Activated CD8-positive, alpha-beta memory T cell treated with anti-CD3 and anti-CD28 coated beads, Interleukin-2, amount 50 U/mL, for 48 hours (primary cell): ENCODE results near the gene LMX1B.
"Not testable (repeated sequence)": the region's sequence is repeated elsewhere in the genome, so short reads cannot be mapped to it uniquely, and the experiment has no call there.

Experiments used
- DNase-seq: peaks from one replicate; pipeline ENCODE4 v3.0.0-alpha.2; 2020

The LMX1B gene

DNA sequence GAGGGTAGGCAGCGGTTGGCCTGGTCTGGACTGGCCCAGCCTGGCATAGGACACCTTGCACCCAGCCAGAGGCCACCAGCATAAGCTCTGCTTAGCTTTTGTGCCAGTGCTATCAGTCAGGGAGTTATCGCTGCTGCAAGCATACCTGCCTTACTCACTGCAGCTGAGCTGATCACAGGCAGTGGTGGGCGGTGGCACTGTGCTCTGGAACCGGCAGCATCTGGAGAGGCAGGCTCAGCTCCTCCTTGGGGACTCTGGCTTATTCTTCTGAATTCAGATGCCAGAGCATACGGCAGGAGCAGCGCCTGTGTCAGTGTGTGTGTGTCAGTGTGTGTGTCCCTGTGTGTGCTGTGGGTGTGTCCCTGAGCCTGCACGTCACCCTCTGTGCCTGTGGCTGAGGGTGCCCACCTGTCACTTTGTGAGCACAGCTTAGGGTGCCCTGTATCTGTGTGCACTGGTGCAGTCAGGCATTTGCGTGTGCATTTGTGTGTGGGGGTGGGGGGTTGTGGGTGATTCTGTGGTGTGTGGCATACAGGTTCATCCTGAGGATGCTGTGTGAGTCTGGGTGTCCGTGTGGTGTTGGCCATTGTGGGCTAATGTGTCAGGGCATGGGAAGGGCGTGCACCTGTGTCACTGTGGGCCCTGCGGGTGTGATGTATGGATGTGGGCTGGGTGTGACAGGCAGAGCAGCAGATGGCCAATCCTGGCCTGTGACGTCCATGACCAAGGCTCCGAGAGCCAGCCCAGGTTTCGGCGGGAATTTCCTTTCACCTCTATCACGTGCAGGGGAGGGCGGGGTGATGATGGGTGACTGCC, 23.5 kb downstream of the LMX1B start:
- no peak for DNase-seq

DNA sequence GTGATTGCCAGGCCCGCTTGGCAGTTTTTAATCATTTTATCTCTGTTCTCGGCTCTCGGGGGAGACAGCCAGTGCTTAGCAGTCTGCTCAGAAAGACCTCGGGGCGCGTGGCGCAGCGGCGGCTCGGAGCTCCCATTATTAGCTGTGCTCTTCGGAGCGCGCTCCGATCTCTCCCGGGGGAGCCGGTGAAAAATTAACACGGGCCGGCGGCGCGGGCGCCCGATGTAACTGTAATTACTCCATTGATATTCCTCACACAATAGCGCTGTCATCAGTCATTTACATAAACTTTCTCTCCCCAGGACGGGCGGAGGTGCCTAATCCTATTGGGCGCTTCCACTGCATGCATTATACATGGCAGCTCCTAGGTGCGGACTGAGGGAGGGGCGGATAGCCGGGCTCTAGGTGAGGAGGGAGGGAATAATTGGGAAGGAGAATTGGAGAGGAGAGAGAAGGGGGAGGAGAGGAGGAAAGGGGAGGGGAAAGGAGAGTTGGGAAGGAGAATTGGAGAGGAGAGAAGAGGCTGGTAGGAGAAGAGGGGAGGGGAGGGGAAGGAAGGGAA, 24.9 kb downstream of the LMX1B start:
- no peak for DNase-seq

DNA sequence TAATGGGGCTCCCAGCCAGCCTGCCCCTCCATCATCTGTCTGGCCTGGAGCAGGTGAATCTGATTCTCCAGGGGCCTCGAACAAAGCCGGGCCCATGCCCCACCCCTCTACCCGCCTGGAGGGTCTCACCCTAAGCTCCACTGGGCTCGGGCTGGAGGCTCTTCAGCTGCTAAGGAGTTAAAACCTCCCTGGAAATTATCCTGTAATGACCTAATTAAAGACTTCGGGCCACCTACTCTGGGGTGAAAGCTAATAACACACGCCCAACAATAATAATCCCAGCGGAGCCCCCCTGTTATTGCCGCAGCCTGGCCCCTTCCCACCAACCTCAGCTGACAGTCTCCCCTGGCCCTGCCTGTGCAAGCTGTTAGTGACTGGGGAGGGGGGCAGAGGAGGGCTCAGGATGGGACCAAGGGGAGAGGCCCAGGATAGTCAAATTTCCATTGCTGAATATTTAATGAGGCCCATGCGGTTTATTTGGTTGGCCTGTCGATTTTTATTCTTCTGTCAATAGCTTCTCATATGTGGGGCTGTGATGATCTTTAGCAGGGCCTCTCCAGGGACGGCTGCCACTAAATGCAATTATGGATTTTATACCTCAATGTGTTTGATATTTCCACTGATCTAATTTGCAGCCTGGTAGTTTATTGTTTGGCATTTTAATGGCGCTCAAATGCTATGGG, 25.7 kb downstream of the LMX1B start:
- no peak for DNase-seq

DNA sequence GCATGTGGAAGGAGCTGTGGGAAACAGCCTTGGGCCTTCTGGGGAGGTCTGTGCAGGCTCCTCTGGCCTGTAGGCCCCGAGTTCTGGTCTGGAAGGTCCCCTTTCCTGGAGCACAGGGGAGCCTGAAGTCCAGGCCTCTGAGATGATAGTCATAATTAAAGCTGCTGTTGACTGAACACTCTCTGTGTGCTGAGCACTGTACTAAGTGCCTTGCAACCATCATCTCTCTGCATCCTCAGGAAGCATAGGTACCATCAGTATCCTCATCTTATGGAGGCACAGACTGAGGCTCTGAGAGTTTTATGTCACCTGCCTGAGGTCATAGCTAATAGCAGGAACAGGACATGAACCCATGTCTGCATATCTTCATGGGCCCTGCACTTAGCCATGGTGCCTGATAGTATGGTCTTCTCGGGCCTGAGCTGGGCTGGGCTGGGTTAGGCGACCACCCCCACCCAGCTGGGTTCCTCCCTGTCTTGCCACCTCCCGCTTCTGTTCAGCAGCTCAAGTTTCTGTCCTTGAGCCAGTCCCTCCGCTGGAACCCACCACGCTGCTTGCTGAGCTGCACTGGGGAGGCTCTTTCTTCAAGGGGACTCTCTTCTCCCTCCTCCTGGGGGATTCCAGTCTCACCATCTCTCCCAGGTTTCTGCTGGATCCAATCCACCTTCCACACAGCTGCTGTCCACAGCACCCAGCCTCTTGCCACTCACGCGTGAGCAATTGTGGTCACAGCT, 27.6 kb downstream of the LMX1B start:
- no peak for DNase-seq

DNA sequence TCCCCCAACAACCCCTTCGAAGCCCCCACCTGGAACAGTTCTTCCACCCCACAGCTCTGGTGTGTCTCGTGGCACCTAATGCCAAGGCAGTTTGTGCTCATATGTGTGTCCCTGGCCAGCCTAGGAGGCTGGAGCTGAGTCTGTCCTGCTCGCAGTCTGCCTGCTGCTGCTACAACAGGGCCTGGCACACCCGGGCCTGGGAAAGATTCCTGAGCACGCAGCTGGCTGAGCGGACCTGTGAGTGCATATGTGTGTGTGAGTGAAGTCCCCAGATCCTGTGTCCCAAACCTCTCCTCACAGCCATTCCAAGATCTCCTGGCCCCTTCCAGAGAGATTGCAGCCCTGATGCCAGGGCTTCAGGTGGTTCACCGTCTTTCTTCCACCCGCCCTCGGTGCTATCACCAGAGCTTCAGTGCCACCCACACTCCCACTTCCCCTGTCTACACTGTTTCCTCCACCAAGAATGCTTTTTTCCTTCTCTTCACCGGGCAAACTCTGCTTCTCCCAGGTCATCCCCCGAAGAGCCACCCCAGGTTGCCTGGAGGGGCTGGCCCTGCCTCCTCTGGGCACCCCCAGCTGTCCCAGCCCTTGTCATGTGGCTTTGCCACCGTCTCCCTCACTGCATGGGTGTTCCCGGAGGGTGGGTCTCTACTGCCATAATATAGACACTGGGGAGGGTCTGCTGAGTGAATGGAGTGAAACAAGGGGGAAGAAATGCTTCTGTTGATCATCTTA, 28.4 kb downstream of the LMX1B start:
- no peak for DNase-seq

DNA sequence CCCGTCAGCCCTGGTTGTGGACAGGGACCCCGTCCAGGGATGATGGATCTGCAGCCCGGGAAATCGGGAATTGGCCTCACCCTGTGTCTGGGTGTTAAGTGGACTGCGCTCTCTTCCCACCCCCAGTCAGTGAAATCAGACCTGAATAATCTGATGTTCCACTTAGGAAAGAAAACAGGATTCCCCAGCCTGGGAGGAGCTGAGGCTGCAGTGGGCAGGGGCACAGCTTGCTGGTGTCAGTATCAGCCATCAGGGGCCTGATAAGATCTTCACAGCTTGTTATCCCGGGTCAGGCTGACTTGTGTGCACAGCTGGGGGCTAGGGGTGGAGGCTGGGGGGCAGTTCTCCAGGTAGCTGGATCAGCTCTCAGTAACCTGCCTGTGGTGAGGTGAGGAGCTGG, 29.1 kb downstream of the LMX1B start:
- no peak for DNase-seq

DNA sequence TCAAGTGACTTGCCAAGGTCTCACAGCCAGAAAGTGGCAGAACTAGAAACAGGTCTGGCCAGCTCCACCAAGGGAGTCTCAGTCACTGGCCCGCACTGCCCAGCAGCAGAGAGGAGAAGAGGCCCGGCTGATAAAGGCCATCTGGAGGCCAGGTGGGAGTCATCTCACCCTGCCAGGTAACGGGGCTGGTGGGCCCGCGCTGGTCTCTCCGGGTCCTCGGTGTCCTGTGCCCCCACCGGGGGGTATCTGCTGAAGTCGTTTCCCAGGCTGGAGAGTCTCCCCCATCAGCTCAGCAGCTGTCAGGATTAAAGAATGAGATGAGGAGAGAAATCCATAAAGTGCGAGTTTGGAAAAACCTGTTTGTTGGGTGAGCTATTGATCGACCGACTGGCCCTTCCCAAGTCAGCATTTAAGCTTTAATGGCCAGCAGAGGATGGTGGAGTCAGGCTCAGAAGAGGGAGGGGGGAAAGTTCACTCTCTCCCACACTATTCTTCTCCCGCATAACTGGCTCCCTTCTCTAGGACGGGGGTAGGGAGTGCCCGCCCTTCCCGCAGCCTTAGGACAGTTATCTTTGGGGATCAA, 30.3 kb downstream of the LMX1B start:
- no peak for DNase-seq

DNA sequence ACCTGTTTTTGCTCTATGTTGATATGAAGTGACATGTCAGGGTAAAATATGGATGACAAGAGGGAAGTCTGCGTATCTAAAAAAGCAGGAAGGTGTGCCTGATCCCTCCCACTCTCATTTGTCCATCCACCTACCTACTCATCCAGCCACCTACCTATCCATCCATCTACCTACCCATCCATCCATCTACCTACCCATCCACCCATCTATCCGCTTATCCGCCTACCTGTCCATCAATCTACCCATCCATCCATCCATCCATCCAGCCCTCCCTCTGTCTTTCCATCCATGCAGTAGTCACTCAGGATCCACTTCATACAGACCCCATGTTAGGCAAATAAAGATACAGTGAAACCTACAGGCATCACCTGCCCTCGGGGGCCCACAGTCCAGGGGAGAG, 32.4 kb downstream of the LMX1B start:
- DNase-seq, result no peak

DNA sequence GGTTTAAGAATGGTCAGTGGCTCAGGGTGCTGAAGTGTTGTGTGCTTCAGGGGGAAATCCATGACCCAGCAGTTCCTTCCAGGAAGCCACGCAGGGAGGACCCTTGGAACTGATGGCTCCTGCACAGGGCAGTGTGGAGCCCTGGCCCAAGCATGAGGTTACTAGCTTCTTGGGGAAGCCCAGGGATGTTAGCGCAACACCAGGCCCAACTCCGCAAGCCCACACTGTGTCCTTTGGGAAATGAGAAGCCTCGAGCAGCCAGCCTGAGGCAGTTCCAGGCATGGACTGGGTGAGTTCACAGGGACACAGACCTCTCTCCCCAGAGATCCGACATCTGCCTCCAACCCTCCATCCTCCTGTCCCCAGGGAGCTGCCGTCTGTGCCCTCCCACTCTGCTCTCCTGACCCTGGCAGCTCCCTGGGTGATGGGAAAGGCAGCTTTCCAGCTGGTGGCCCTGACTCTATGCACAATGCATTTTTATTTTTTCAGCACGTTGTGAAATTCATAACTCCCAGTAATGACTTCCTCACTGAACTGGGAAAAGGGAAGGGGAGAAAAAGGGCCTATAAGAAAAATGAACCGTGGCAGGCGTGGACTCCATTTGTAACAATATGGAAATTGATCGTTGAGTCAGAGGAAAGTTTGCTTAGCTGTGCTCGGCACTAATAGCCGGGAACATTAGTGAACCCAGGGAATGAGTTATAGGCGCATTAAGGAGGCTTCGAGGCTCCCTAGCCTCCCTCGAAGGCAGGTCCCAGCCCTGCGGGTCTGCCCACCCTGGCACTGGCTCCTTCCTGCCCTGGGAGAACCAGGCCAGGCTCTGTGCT, 34.1 kb downstream of the LMX1B start:
- DNase-seq, result no peak

DNA sequence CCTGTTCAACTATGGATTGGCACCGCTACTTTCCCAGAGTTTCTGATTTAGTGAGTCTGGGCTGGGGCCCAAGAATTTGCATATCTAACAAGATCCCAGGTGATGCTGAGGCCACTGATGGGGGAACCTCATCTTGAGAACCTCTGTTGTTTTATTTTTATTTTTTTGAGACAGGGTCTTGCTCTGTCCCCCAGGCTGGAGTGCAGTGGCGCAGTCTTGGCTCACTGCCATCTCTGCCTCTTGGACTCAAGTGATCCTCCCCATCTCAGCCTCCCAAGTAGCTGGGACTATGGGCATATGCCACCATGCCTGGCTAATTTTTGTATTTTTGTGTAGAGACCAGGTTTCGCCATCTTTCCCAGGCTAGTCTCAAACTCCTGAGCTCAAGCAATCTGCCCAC, 35.7 kb downstream of the LMX1B start:
- DNase-seq, result no peak

DNA sequence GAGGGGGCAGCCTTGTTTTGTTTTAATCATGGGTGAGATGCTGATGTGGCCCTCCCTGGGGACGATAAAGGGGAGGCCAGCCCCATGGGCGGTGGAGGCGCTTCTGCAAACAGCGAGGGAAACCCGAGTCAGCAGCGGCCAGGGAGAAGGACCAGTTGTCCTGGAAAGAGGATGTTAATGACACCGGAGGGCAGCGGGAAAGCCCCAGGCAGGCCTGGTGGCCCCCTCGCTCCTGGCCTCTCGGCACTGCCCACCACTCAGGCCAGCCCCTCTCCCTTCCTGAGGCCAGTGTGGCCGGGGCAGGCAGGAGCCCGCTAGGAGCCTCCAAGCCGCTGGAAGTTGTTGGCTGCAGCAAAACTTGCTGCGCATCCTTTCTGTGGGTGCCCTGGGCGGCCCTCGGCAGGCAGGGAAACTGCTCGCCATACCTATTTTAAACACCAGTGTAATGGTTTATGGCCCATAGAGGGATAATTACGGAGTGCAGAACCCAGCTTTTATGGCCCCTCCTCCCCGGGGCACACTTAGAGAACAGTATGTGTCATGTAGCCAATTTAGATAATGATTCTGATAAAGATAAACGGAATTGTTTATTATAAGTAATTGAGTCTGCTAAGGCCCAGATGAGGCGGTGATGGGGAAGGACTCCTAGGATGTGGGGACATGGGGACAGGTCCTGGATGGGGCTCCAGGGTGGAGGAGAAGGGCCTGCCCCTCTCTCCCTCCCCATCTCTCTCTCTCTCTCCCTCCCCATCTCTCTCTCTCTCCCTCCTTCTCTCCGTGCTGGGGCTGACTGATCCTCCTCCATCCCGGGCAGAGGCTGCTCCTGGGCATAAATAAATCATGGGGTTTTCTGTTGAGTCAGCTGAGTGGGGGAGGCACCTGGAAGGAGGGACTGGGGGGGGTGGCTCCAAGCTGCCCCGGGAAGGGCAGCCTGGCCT, 36.9 kb downstream of the LMX1B start:
- no peak for DNase-seq

DNA sequence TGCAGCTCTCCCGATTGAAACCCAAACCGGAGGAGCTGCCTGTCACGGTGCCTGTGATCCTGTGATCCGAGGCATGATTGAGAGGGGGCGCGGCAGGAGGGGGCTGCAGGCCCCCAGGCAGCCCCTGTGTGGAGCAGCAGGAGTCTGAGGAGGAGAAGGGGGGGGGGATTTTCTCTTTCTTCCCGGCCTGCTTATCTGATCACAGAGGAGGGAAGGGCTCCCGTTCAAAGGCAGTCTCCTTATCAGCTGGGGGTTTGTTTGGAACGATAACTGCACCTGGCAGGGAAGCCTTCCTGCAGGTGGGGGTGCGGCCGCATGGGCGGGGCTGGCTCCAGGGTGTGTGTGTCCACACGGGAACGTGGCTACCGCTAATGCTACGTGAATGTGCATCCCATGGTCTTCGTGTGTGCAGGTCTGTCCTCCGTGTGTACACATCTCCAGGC, 38.4 kb downstream of the LMX1B start:
- no peak for DNase-seq

DNA sequence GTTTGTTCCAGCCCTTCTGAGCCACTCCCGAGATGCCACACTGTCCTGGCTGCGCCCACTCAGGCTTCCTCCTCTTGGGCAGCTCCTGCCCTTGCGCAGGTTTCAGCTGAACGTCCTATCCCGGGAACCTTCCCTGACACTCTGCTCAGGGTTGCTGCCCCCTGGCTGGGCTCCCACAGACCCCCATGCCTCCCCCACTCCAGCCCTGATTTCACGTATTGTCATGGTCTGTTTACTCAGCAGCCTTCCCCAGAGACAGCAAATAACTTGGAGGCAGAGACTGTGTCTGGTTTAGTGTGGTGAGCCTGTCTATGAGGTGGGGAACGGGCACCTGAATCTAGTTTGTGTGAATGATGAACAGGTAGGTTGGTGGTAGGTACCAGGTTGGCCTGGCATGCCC, 40.4 kb downstream of the LMX1B start:
- DNase-seq, result no peak

DNA sequence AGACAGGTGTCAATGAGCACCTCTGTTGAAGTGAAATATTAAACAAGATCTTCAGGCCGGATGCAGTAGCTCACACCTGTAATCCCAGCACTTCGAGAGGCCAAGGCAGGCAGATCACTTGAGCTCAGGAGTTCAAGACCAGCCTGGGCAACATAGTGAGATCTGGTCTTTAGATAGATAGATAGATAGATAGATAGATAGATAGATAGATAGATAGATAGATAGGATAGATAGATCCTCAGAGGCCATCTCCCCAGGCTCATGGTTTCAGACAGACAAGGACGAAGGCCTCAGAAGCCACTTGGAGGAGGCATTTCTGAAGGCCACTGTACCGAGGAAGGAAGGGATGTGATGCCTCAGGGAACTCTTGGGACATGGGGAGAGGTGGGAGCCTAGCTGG, 42.5 kb downstream of the LMX1B start:
- not testable (repeated sequence) for DNase-seq

DNA sequence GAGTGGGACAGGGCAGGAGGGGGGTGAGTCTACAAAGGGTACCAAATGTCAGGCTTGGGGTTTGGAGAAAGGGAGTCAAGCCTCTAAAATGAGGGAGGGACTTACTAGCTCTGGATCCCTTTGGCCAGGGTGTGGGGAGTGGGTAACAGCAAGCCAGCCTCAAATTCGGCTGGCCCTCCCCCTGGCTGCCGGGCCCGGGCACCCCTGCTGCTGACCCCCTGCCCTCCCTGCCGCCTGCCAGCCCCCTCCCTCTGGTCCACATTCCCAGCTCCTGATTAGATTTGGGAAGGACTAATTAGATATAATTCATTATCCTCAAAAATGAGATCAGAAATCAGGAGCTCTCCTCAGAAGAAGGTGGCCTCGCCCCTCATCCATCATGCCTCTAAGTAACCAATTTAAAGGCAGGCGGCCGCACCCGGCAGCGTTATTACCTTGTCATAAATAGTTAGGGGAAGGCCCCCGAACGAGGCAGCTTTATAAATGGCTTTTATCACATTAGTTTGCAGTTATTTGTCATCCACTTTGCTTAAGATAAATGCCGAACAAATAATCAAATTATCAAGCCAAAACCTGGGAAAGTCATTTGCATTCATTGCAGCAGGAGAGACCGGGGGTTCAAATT, 44.6 kb downstream of the LMX1B start:
- DNase-seq, result no peak

DNA sequence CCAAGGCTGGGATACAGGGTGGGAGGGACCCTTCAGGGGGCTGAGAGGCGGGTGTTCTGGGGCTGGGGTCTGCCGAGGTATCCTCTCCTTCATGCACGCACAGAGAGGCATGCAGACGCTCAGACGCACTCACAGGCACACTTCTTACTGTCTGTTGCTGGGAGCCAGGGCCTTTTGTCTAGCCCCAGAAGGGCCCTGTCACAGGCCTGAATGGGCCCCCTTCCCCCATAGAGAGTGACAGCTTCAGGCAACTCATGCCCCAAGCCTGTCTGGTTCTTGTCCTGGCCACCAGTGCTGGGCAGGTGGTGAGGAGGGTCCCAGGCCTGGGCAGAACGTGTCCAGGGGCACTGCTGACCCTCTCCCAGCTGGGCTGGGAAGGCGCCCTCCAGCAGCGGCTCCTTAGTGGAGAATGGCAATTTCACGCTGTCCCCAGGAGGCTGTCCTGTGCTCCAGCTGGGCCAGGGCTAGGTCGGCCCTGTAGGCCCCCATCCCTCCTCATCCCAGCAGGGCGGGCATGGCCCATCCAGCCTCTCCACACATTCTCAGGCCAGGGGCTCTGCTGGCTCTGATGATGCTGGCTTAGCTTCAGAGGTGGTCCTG, 45.3 kb downstream of the LMX1B start:
- DNase-seq, result no peak

DNA sequence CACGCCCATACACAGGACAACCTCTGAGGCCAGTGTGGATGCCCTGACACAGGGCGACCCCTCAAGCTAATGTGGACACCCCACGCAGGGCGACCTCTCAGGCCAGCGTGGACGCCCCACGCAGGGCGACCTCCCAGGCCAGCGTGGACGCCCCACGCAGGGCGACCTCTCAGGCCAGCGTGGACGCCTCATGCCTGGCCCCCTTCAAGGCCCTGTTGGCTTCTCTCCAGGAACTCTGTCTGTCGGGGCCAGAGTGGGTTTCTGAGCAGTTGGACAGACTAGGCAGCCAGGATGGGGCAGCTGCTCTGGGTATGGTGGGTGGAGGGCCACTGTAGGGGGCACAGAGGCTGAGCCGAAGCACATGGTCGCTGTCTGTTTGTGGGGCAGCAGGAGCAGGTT, 47.4 kb downstream of the LMX1B start:
- no peak for DNase-seq

DNA sequence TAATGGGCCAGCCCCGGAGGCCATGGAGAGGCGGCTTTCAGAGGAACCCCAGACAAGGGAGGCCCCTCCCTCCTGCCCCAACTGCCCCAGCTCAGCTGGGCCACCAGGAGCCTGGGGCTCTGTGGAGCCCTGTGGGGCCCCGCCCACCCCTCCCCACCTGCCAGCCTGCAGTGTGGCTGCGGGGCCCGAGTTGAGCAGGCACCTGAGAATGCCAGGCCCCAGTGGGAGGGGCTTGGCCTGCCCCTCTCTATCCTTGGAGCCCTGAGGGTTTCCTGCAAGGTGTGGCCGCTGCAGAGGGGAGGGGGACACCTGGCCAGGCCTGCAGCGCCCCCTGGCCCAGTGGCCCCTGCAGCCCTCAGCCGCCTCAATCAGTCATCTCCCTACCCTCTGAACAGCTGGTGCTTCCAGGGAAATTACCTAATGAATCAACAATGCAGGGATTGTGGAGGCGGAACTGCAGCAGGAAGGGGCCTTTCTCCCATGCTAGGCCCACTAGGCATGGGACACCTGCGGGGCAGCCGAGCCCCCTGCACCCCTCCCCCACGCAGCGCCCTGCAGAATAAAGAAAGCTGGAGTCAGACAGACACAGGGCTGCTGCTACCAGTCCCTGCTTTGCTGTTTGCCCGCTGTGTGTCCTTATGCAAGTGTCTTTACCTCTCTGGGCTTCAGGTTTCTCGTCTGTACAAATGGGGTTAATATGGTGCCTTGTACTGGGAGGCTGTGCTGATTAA, 48.0 kb downstream of the LMX1B start:
- DNase-seq, result no peak

DNA sequence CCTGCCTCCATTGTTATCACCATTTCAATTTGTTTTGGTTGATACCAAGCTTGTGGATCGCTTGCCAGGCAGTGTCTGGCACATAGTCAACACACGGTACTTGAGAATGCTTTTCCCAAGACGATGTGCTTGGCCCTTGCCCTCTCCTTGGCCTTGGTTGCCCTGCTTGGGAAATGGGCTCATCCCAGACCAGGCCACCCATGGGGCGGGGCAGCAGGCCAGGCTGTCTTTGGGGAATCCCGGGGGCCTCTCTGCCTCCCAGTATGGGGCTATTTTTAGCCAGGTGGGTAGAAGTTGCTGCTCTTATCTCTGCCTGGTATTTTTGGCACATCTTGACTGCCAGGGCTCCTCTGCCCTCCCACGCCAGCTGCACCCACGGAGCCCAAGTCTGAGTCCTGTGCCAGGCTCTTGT, 49.9 kb downstream of the LMX1B start:
- no peak for DNase-seq
